B cell (primary cell): ENCODE results near the gene ME1. TPM values are rescaled to one million over a fixed set of nuclear protein-coding genes. Genes with fewer than 3 reads are reported as not detected.

Experiments used
- ATAC-seq: fragments of 200-7000 bp; cut with Tn5 transposase; one replicate; pipeline ENCODE4 v1.10.0; 2021; ENCODE audit warnings: low read depth, mild to moderate bottlenecking, moderate number of reproducible peaks, moderate library complexity
- CTCF ChIA-PET: fragments of 350-600 bp; sonication (Branson Sonifier 250); formaldehyde crosslinking; loops from one replicate; lab custom pipeline; 2021; ENCODE audit warnings: antibody characterized with exemption, inconsistent platforms; lab: Charles Lee
- POLR2A ChIA-PET: fragments of 350-600 bp; sonication (Branson Sonifier 250); formaldehyde crosslinking; loops from one replicate; lab custom pipeline; 2021; ENCODE audit warnings: antibody characterized with exemption; lab: Charles Lee
- DNase-seq: peaks from one replicate; pipeline ENCODE4 v3.0.0; 2013
- H2AFZ ChIP-seq: 2 replicates; pipeline ENCODE4 v1.6.1; 2012; ENCODE audit warnings: mild to moderate bottlenecking, low read depth, low read length; ENCODE audit not compliant: insufficient read depth, poor library complexity, severe bottlenecking
- H3K27ac ChIP-seq, 2 donors: 1 replicate in 1 of 2; 2 replicates in 1 of 2; pipeline ENCODE4 v1.5.1; 2012 to 2013; ENCODE audit warnings: low read length in 2 of 2, mild to moderate bottlenecking in 2 of 2, moderate library complexity in 1 of 2
- H3K27me3 ChIP-seq, 4 experiments: fragments of 200-600 bp in 1 of 4; sonication (generic) in 1 of 4; replicated peaks in 1 of 4; 1 replicate in 2 of 4; 2 replicates in 2 of 4; pipeline versions ENCODE4 v1.6.1 to v1.7.0; 2013 to 2016; ENCODE audit warnings: low read length in 3 of 4, mild to moderate bottlenecking in 2 of 4, mixed read lengths in 1 of 4, moderate library complexity in 1 of 4; ENCODE audit not compliant: insufficient read depth in 4 of 4, control insufficient read depth in 3 of 4; ENCODE audit errors: control extremely low read depth in 1 of 4
- H3K36me3 ChIP-seq, 2 experiments: replicated peaks in 1 of 2; 1 replicate in 1 of 2; 2 replicates in 1 of 2; pipeline versions ENCODE4 v1.6.1 to v1.7.1; 2013; ENCODE audit warnings: low read length in 1 of 2; ENCODE audit not compliant: insufficient read depth in 2 of 2, control insufficient read depth in 1 of 2; ENCODE audit errors: control extremely low read depth in 1 of 2, extremely low read depth in 1 of 2
- H3K4me1 ChIP-seq, 2 donors: fragments of 200-600 bp in 1 of 2; sonication (generic) in 1 of 2; 1 replicate in 1 of 2; 2 replicates in 1 of 2; pipeline versions ENCODE4 v1.5.1 to v1.6.1; 2013 to 2017; ENCODE audit warnings: low read length in 2 of 2; ENCODE audit not compliant: control insufficient read depth in 2 of 2, insufficient read depth in 2 of 2
- H3K4me2 ChIP-seq: replicated peaks from 2 replicates; pipeline ENCODE3; 2012; ENCODE audit warnings: mild to moderate bottlenecking, low read depth, low read length; ENCODE audit not compliant: poor library complexity, severe bottlenecking
- H3K4me3 ChIP-seq, 5 experiments: fragments of 200-600 bp in 1 of 5; sonication (generic) in 1 of 5; 1 replicate in 3 of 5; 2 replicates in 2 of 5; pipeline versions ENCODE4 v1.5.1 to v1.7.0; 2011 to 2016; ENCODE audit warnings: low read length in 4 of 5, mild to moderate bottlenecking in 4 of 5, low read depth in 2 of 5, control low read depth in 1 of 5, moderate library complexity in 1 of 5; ENCODE audit not compliant: insufficient read depth in 1 of 5; ENCODE audit errors: control extremely low read depth in 1 of 5, extremely low read depth in 1 of 5
- H3K79me2 ChIP-seq: fragments of 200-600 bp; sonication (generic); one replicate; pipeline ENCODE4 v1.6.0; 2016; ENCODE audit warnings: low read length; ENCODE audit not compliant: control insufficient read depth, insufficient read depth
- H3K9ac ChIP-seq: fragments of 200-600 bp; sonication (generic); 2 replicates; pipeline ENCODE4 v1.6.1; 2017; ENCODE audit warnings: mild to moderate bottlenecking, low read length, moderate library complexity
- H3K9me3 ChIP-seq, 3 donors: one replicate each; pipeline versions ENCODE4 v1.6.1 to v1.7.1; 2013; ENCODE audit warnings: low read length in 2 of 3; ENCODE audit not compliant: control insufficient read depth in 2 of 3, insufficient read depth in 1 of 3; ENCODE audit errors: control extremely low read depth in 1 of 3
- H4K20me1 ChIP-seq: 2 replicates; pipeline ENCODE4 v1.6.0; 2012; ENCODE audit warnings: mild to moderate bottlenecking, low read length; ENCODE audit not compliant: insufficient read depth, control insufficient read depth, poor library complexity, severe bottlenecking
- H3K27ac Mint-ChIP-seq: one replicate; pipeline ENCODE4 v1.8.0; 2021; ENCODE audit warnings: mixed read lengths
- H3K27me3 Mint-ChIP-seq: one replicate; pipeline ENCODE4 v1.8.0; 2021; ENCODE audit warnings: mixed read lengths
- H3K4me1 Mint-ChIP-seq: one replicate; pipeline ENCODE4 v1.8.0; 2021; ENCODE audit warnings: mixed read lengths
- H3K4me3 Mint-ChIP-seq: one replicate; pipeline ENCODE4 v1.8.0; 2021; ENCODE audit warnings: mixed read lengths
- H3K9me3 Mint-ChIP-seq: one replicate; pipeline ENCODE4 v1.8.0; 2022; ENCODE audit warnings: mixed read lengths; ENCODE audit not compliant: insufficient read depth
- CTCF ChIP-seq: fragments of 200-600 bp; IDR thresholded peaks from one replicate; pipeline ENCODE4 v1.8.0; 2022; ENCODE audit warnings: antibody characterized with exemption, mild to moderate bottlenecking
- EZH2 ChIP-seq: IDR thresholded peaks from 2 replicates; pipeline ENCODE4 v1.6.1; 2012; ENCODE audit warnings: borderline replicate concordance, low read depth, mild to moderate bottlenecking, moderate library complexity, low read length; ENCODE audit not compliant: insufficient read depth, poor library complexity, severe bottlenecking
- WGBS: methylation state at CpG from one replicate; pipeline ENCODE4 v1.1.5; 2013; ENCODE audit warnings: missing lambda C conversion rate; ENCODE audit not compliant: insufficient coverage; 5-methylcytosine and 5-hydroxymethylcytosine counted together
- intact Hi-C: fragments of 100-400 bp; cut with micrococcal nuclease; formaldehyde crosslinking; loops from one replicate; pipeline ENCODE4 v1.10.0; 2022
- polyA plus RNA-seq: library from polyadenylated mRNA; depleted of rRNA; stranded (reverse); fragments of >200 nt; gene quantifications from 2 replicates; pipeline ENCODE4 v1.2.3, GENCODE V29; 2012
- total RNA-seq, 2 donors: library from RNA; stranded (reverse); fragments of 120-200 nt in 1 of 2; gene quantifications; 1 replicate in 1 of 2; 2 replicates in 1 of 2; pipeline versions ENCODE4 v1.2.3 to v1.2.4, GENCODE V29; 2013 to 2022

The ME1 gene
- total and polyA plus RNA-seq, 2 donors (not counting 1 experiment from before 2014, with no cell fraction given) = not detected

- H3K27ac ChIP-seq = no peak overlapping the region
- POLR2A ChIA-PET = no interaction called here
- CTCF ChIA-PET = interaction anchor here (0.7 to 3.1 kb wide), 18 partner anchors 10 to 1021 kb away, joined by 3 to 103 read pairs (median 4); partner anchors contain the start of genes DOP1A and UBE3D
- DNase-seq (peak; percentile 72), ATAC-seq (peak; percentile 98)
- no peak overlapping the region for H3K4me3 ChIP-seq
- intact Hi-C loops = loop anchor here (1.0 to 2.0 kb wide), 2 partner anchors 148 to 945 kb away; partner anchors contain the start of gene DOP1A
- Mint-ChIP-seq H3K27me3 (peaks cover 17% of the 10 kb centered on the region), H3K4me3 (no peak overlapping the region), H3K27ac (no peak overlapping the region), H3K9me3 (no peaks in the 10 kb centered on the region), H3K4me1 (no peaks in the 10 kb centered on the region)
- H3K9me3 ChIP-seq = no peaks in the 10 kb centered on the region
- H3K4me2 ChIP-seq = no peak overlapping the region
- TF ChIP-seq CTCF = peak; percentile 81
- TF ChIP-seq EZH2 = no peak
- H3K27me3 ChIP-seq = peaks cover 0 to 15% (median 0%) of the 10 kb centered on the region in 4 experiments
- H2AFZ ChIP-seq = peak overlapping the region; percentile 50
- no peaks in the 10 kb centered on the region for H4K20me1 ChIP-seq
- H3K36me3 ChIP-seq = no peaks in the 10 kb centered on the region
- no peaks in the 10 kb centered on the region for H3K4me1 ChIP-seq
- H3K79me2 ChIP-seq = no peaks in the 10 kb centered on the region
- no peak overlapping the region for H3K9ac ChIP-seq
- 16% methylated on average over 4 of the region's 7 CpGs for WGBS
Observed at GRCh38 chr6:83215131-83216047, 215.5 kb downstream of the ME1 start.

GRCh38 chr6:83202031-83202430, 228.8 kb downstream of the ME1 start:
- no peak for ATAC-seq
- H3K9me3 ChIP-seq = no peaks in the 10 kb centered on the region
- no peak overlapping the region for H2AFZ ChIP-seq
- no peaks in the 10 kb centered on the region for H3K4me1 ChIP-seq
- no peak overlapping the region for H3K9ac ChIP-seq
- no peak for DNase-seq
- Mint-ChIP-seq H3K4me3 (no peak overlapping the region), H3K4me1 (peaks cover 14% of the 10 kb centered on the region), H3K27ac (no peak overlapping the region), H3K27me3 (peaks cover 8% of the 10 kb centered on the region), H3K9me3 (no peaks in the 10 kb centered on the region)
- ChIA-PET POLR2A (no interaction called here), CTCF (no interaction called here)
- H3K27ac ChIP-seq = no peak overlapping the region
- WGBS = no CpG with 5 or more reads among the region's 4 CpGs
- H3K4me2 ChIP-seq = no peak overlapping the region
- no peaks in the 10 kb centered on the region for H3K79me2 ChIP-seq
- intact Hi-C loops = no loop called here
- TF ChIP-seq EZH2 (no peak), CTCF (no peak)
- H3K36me3 ChIP-seq = no peaks in the 10 kb centered on the region
- no peaks in the 10 kb centered on the region for H3K27me3 ChIP-seq
- no peak overlapping the region for H3K4me3 ChIP-seq
- no peaks in the 10 kb centered on the region for H4K20me1 ChIP-seq
